H9 (cell line): ENCODE data around the gene TMEM129. TPM values are rescaled to one million over a fixed set of nuclear protein-coding genes. Genes with fewer than 3 reads are reported as not detected.

Experiments
- DNase-seq: peaks from one replicate; pipeline ENCODE4 v3.0.0-alpha.2; 2017
- H2AFZ ChIP-seq: one replicate; pipeline ENCODE4 v1.6.1; 2013; ENCODE audit warnings: mild to moderate bottlenecking, low read length, control low read depth, moderate library complexity
- H2AK5ac ChIP-seq: 2 replicates; pipeline ENCODE4 v1.6.1; 2013; ENCODE audit warnings: low read length, control low read depth, mixed read lengths; ENCODE audit not compliant: insufficient read length
- H2BK120ac ChIP-seq: one replicate; pipeline ENCODE4 v1.6.1; 2013; ENCODE audit warnings: low read depth, mild to moderate bottlenecking, low read length, control low read depth, inconsistent platforms; ENCODE audit not compliant: poor library complexity, severe bottlenecking
- H2BK12ac ChIP-seq: 2 replicates; pipeline ENCODE4 v1.6.1; 2013; ENCODE audit warnings: low read length, control low read depth, mixed read lengths, low read depth; ENCODE audit not compliant: insufficient read length
- H2BK15ac ChIP-seq: 2 replicates; pipeline ENCODE4 v1.6.1; 2013; ENCODE audit warnings: low read depth, low read length, control low read depth
- H2BK20ac ChIP-seq: one replicate; pipeline ENCODE4 v1.6.1; 2013; ENCODE audit warnings: low read depth, mild to moderate bottlenecking, low read length, control low read depth, inconsistent platforms; ENCODE audit not compliant: poor library complexity, severe bottlenecking
- H2BK5ac ChIP-seq: 2 replicates; pipeline ENCODE4 v1.6.1; 2013; ENCODE audit warnings: low read length, control low read depth, mixed read lengths; ENCODE audit not compliant: insufficient read length
- H3K14ac ChIP-seq: 2 replicates; pipeline ENCODE4 v1.6.1; 2013; ENCODE audit warnings: low read length, control low read depth; ENCODE audit not compliant: insufficient read depth
- H3K18ac ChIP-seq: 2 replicates; pipeline ENCODE4 v1.6.1; 2013; ENCODE audit warnings: low read depth, mild to moderate bottlenecking, mixed read lengths, low read length, control low read depth; ENCODE audit not compliant: insufficient read length
- H3K23ac ChIP-seq: 2 replicates; pipeline ENCODE4 v1.6.1; 2013; ENCODE audit warnings: low read length, control low read depth, mixed read lengths, low read depth; ENCODE audit not compliant: insufficient read length
- H3K23me2 ChIP-seq: 2 replicates; pipeline ENCODE4 v1.6.1; 2013; ENCODE audit warnings: low read depth, mild to moderate bottlenecking, mixed read lengths, low read length, control low read depth; ENCODE audit not compliant: insufficient read length, poor library complexity, severe bottlenecking
- H3K27ac ChIP-seq: 2 replicates; pipeline ENCODE4 v1.5.1; 2013; ENCODE audit warnings: low read length, control low read depth, mixed read lengths, low read depth; ENCODE audit not compliant: insufficient read length
- H3K27me3 ChIP-seq: 2 replicates; pipeline ENCODE4 v1.6.1; 2013; ENCODE audit warnings: low read length, control low read depth, inconsistent platforms; ENCODE audit not compliant: insufficient read depth
- H3K4ac ChIP-seq: 2 replicates; pipeline ENCODE4 v1.6.1; 2013; ENCODE audit warnings: low read depth, mild to moderate bottlenecking, control low read depth, inconsistent platforms, low read length, moderate library complexity
- H3K4me1 ChIP-seq: 2 replicates; pipeline ENCODE4 v1.6.1; 2013; ENCODE audit warnings: low read length, control low read depth, inconsistent platforms; ENCODE audit not compliant: insufficient read depth
- H3K4me2 ChIP-seq: 2 replicates; pipeline ENCODE4 v1.6.1; 2013; ENCODE audit warnings: low read length, control low read depth, mixed read lengths; ENCODE audit not compliant: insufficient read length, insufficient read depth
- H3K56ac ChIP-seq: 2 replicates; pipeline ENCODE4 v1.6.1; 2013; ENCODE audit warnings: low read depth, mild to moderate bottlenecking, mixed read lengths, low read length, control low read depth; ENCODE audit not compliant: insufficient read length
- H3K79me1 ChIP-seq: 2 replicates; pipeline ENCODE4 v1.6.1; 2013; ENCODE audit warnings: low read depth, mild to moderate bottlenecking, moderate library complexity, low read length, control low read depth, inconsistent platforms; ENCODE audit not compliant: insufficient read depth, poor library complexity, severe bottlenecking
- H3K79me2 ChIP-seq: 2 replicates; pipeline ENCODE4 v1.6.1; 2013; ENCODE audit warnings: low read length, control low read depth, inconsistent platforms; ENCODE audit not compliant: insufficient read depth
- H3K9ac ChIP-seq: 2 replicates; pipeline ENCODE4 v1.6.1; 2013; ENCODE audit warnings: low read length, control low read depth, mixed read lengths; ENCODE audit not compliant: insufficient read length; ENCODE audit errors: extremely low read depth
- H3K9me3 ChIP-seq: one replicate; pipeline ENCODE4 v1.6.1; 2013; ENCODE audit warnings: low read depth, low read length, inconsistent platforms; ENCODE audit not compliant: control insufficient read depth
- H3T11ph ChIP-seq: one replicate; pipeline ENCODE4 v1.6.1; 2013; ENCODE audit warnings: mild to moderate bottlenecking, low read length, control low read depth, inconsistent platforms
- H4K20me1 ChIP-seq: one replicate; pipeline ENCODE4 v1.6.1; 2013; ENCODE audit not compliant: control insufficient read depth, insufficient read length, insufficient read depth
- H4K5ac ChIP-seq: 2 replicates; pipeline ENCODE4 v1.6.1; 2013; ENCODE audit warnings: low read depth, mild to moderate bottlenecking, mixed read lengths, low read length, control low read depth; ENCODE audit not compliant: insufficient read length
- H4K8ac ChIP-seq: replicated peaks from 2 replicates; pipeline ENCODE4 v1.6.1; 2013; ENCODE audit warnings: low read length, control low read depth, mixed read lengths, low read depth; ENCODE audit not compliant: insufficient read length
- H4K91ac ChIP-seq: 2 replicates; pipeline ENCODE4 v1.6.1; 2013; ENCODE audit warnings: low read depth, mild to moderate bottlenecking, moderate library complexity, mixed read lengths, low read length, control low read depth; ENCODE audit not compliant: insufficient read length
- H3K27ac Mint-ChIP-seq, 3 experiments: 2 replicates in 2 of 3; 3 replicates in 1 of 3; pipeline ENCODE4 v1.8.0; 2020 to 2021; ENCODE audit warnings: mixed read lengths in 3 of 3, mild to moderate bottlenecking in 1 of 3, moderate library complexity in 1 of 3
- H3K27me3 Mint-ChIP-seq: 2 replicates; pipeline ENCODE4 v1.8.0; 2021; ENCODE audit warnings: low read depth, mild to moderate bottlenecking, moderate library complexity, mixed read lengths
- H3K36me3 Mint-ChIP-seq, 3 experiments: 2 replicates in 2 of 3; 3 replicates in 1 of 3; pipeline ENCODE4 v1.8.0; 2020 to 2021; ENCODE audit warnings: low read depth in 3 of 3, mixed read lengths in 3 of 3; ENCODE audit not compliant: insufficient read depth in 1 of 3
- H3K4me1 Mint-ChIP-seq, 2 experiments: 2 replicates each; pipeline ENCODE4 v1.8.0; 2020; ENCODE audit warnings: mixed read lengths in 2 of 2
- H3K4me3 Mint-ChIP-seq, 2 experiments: 2 replicates in 1 of 2; 3 replicates in 1 of 2; pipeline ENCODE4 v1.8.0; 2020 to 2021; ENCODE audit warnings: mild to moderate bottlenecking in 2 of 2, mixed read lengths in 2 of 2, moderate library complexity in 1 of 2
- H3K9me3 Mint-ChIP-seq, 2 experiments: 2 replicates in 1 of 2; 3 replicates in 1 of 2; pipeline ENCODE4 v1.8.0; 2020; ENCODE audit warnings: mild to moderate bottlenecking in 2 of 2, mixed read lengths in 2 of 2, moderate library complexity in 1 of 2
- CTCF ChIP-seq: fragments of 200-600 bp; sonication (generic); conservative IDR thresholded peaks from 3 replicates; pipeline ENCODE4 v1.8.0; 2021; ENCODE audit warnings: antibody characterized with exemption, mild to moderate bottlenecking
- WGBS: extraction: QIAGEN DNeasy Blood & Tissue Kit; methylation state at CpG from one replicate; pipeline ENCODE4 v1.1.7; 2013; ENCODE audit warnings: missing lambda C conversion rate, low lambda C conversion rate, mixed read lengths; ENCODE audit not compliant: insufficient read length; ENCODE audit errors: extremely low coverage; 5-methylcytosine and 5-hydroxymethylcytosine counted together
- total RNA-seq: library from RNA; stranded (reverse); gene quantifications from 2 replicates; pipeline ENCODE4 v1.2.1, GENCODE V29; 2021

TMEM129 gene
- total RNA-seq, 1 experiment from 2014 or later, result 27.3 TPM

GRCh38 chr4:1683261-1683735, 37.8 kb downstream of the TMEM129 start:
- peaks cover 16% of the 10 kb centered on the region in 2 experiments for H3K4me1 Mint-ChIP-seq
- H3K36me3 Mint-ChIP-seq, result no peaks in the 10 kb centered on the region
- H2AFZ ChIP-seq, result no peak overlapping the region
- H3K56ac ChIP-seq, result no peak overlapping the region
- no peak overlapping the region for H2BK20ac ChIP-seq
- DNase-seq, result no peak
- H2AK5ac ChIP-seq, result no peak overlapping the region
- H3K23ac ChIP-seq, result no peak overlapping the region
- H4K5ac ChIP-seq, result no peak overlapping the region
- no peak overlapping the region for H3K18ac ChIP-seq
- H3K27ac ChIP-seq, result no peak overlapping the region
- H3K4me2 ChIP-seq, result peak overlapping the region; percentile 26
- H3K79me1 ChIP-seq, result no peaks in the 10 kb centered on the region
- no peak overlapping the region for H4K8ac ChIP-seq
- WGBS, result no CpG with 5 or more reads among the region's 13 CpGs
- H4K20me1 ChIP-seq, result no peaks in the 10 kb centered on the region
- H3K14ac ChIP-seq, result no peak overlapping the region
- H3T11ph ChIP-seq, result no peak overlapping the region
- peak overlapping the region in 1 of 3 experiments; percentile 70; a peak in 1 of 7 replicates for H3K27ac Mint-ChIP-seq
- no peak overlapping the region for H2BK5ac ChIP-seq
- peak overlapping the region; percentile 64 to 86 for H3K4me3 Mint-ChIP-seq
- H3K27me3 ChIP-seq, result peaks cover 7% of the 10 kb centered on the region; the same call in 1 of the 2 replicates
- no peak overlapping the region for H2BK120ac ChIP-seq
- H3K4ac ChIP-seq, result no peak overlapping the region
- peaks cover 29% of the 10 kb centered on the region for H3K27me3 Mint-ChIP-seq
- no peak overlapping the region for H3K9ac ChIP-seq
- no peaks in the 10 kb centered on the region for H3K79me2 ChIP-seq
- no peak overlapping the region for H2BK12ac ChIP-seq
- no peaks in the 10 kb centered on the region for H3K9me3 ChIP-seq
- peaks cover 2% of the 10 kb centered on the region for H3K23me2 ChIP-seq
- peaks cover 2% of the 10 kb centered on the region in 2 experiments; a peak in 1 of 5 replicates for H3K9me3 Mint-ChIP-seq
- no peaks in the 10 kb centered on the region for H3K4me1 ChIP-seq
- no peak for TF ChIP-seq CTCF
- H4K91ac ChIP-seq, result no peak overlapping the region
- no peak overlapping the region for H2BK15ac ChIP-seq
